ENCODE results near the gene AUNIP. TPM values are rescaled to one million over a fixed set of nuclear protein-coding genes. Genes with fewer than 3 reads are reported as not detected.

Gene AUNIP
- total and polyA plus RNA-seq, 2 experiments from 2014 or later, result 20.9 to 21.9 TPM

DNA sequence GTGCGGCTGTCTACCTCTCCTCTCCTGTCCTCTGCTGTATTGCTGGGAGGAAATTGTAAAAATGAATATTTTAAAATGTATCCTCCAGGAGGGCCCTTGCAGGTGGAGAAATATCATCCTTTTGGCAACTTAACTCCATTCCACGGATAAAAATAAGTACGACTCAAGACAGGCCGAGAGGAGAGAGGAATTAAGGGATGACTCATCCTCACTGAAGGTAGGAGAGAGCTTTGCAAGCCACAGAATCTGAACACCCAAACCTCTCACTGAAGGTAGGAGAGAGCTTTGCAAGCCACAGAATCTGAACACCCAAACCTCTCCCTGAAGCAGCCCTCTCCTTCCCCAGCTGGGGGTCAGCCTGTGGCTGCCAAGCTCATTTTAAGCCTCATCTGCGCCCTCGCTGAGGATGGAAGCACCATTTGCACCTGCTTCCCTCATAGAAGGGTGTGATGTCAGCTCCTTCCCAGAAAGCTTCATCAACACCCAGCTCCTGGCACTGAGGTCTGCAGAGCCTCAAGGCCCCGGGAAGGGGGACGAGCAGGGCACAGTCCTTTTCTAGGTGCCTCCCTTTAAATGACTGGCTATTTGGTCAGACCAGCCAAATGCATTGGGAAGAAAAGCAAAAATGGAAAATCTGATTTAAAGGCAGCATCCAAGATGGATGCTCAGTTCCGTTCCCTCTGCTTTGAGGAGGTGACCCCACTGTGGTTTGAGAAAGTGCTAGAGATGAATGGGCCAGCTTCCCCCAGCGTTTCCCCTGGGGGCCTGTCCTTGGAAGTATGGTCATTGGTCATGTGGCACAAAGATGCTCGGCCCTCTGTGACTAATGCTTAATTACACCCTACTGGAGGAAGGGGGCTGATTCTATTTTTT, 72.1 kb downstream of the AUNIP start (continued):
- TF ChIP-seq, protein P1, sequence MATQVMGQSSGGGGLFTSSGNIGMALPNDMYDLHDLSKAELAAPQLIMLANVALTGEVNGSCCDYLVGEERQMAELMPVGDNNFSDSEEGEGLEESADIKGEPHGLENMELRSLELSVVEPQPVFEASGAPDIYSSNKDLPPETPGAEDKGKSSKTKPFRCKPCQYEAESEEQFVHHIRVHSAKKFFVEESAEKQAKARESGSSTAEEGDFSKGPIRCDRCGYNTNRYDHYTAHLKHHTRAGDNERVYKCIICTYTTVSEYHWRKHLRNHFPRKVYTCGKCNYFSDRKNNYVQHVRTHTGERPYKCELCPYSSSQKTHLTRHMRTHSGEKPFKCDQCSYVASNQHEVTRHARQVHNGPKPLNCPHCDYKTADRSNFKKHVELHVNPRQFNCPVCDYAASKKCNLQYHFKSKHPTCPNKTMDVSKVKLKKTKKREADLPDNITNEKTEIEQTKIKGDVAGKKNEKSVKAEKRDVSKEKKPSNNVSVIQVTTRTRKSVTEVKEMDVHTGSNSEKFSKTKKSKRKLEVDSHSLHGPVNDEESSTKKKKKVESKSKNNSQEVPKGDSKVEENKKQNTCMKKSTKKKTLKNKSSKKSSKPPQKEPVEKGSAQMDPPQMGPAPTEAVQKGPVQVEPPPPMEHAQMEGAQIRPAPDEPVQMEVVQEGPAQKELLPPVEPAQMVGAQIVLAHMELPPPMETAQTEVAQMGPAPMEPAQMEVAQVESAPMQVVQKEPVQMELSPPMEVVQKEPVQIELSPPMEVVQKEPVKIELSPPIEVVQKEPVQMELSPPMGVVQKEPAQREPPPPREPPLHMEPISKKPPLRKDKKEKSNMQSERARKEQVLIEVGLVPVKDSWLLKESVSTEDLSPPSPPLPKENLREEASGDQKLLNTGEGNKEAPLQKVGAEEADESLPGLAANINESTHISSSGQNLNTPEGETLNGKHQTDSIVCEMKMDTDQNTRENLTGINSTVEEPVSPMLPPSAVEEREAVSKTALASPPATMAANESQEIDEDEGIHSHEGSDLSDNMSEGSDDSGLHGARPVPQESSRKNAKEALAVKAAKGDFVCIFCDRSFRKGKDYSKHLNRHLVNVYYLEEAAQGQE (IDR thresholded peaks at IDR 0.05; ENCODE audit: unreplicated experiment), result no peak
- TF ChIP-seq ZNF114 (CRISPR knock-in tag; IDR thresholded peaks at IDR 0.05), result no peak

DNA sequence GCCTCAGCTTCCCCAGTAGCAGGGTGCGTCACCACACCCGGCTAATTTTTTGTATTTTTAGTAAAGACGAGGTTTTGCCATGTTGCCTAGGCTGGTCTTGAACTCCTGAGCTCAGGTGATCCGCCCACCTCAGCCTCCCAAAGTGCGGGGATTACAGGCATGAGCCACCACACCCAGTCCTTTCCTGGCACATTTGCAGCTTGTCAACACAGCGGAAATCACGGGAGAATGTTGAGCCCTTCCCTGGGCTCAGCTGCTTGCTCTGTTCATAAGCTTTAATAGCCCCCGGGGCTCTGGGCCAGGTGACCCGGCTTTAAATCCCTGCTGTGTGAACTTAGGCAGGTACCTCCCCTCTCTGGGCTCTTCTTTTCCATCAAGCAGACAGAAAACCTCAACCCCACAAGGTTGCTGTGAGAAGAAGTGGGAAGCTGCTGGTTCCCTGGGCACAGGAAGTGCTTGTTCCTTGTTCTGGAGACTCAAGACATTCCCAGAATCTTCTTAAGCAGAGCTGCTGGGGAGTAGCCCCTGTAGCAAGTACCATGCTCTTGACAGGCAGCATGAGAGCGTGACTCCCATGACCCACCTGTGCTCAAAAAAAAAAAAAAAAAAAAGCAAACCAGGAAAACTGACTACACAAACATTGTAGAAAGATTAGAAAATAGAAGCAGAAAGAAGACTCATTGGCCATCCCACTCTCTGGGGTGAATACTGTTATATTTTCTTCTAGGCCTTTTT, 73.8 kb downstream of the AUNIP start:
- Mint-ChIP-seq H3K9me3 (no peaks in the 10 kb centered on the region), H3K36me3 (ENCODE audit: low read depth) (no peaks in the 10 kb centered on the region), H3K4me1 (peaks cover 32% of the 10 kb centered on the region), H3K27me3 (ENCODE audit: insufficient read depth, low read depth, poor library complexity) (peaks cover 9% of the 10 kb centered on the region), H3K27ac (no peak overlapping the region), H3K4me3 (no peak overlapping the region)
- Histone ChIP-seq H3F3A (replicated peaks; ENCODE audit: low read depth) (no peaks in the 10 kb centered on the region), H3K79me2 (replicated peaks; ENCODE audit: insufficient read depth) (no peaks in the 10 kb centered on the region), H3K27ac (ENCODE audit: low read depth) (no peak overlapping the region), H4K20me1 (replicated peaks; ENCODE audit: insufficient read depth) (no peaks in the 10 kb centered on the region), H3K36me3 (ENCODE audit: insufficient read depth) (no peaks in the 10 kb centered on the region), H3K4me1 (ENCODE audit: insufficient read depth) (peaks cover 11% of the 10 kb centered on the region), H3K9me2 (ENCODE audit: insufficient read depth) (no peaks in the 10 kb centered on the region), H3K4me2 (no peak overlapping the region), H2AFZ (no peak overlapping the region), H3K27me3 (ENCODE audit: insufficient read depth) (no peaks in the 10 kb centered on the region), H3K4me3 (no peak overlapping the region)
- DNase-seq (ENCODE audit: low spot score) (no peak), ATAC-seq (no peak)
- no peak for TF ChIP-seq NANOG (IDR thresholded peaks at IDR 0.05; ENCODE audit: borderline replicate concordance)

DNA sequence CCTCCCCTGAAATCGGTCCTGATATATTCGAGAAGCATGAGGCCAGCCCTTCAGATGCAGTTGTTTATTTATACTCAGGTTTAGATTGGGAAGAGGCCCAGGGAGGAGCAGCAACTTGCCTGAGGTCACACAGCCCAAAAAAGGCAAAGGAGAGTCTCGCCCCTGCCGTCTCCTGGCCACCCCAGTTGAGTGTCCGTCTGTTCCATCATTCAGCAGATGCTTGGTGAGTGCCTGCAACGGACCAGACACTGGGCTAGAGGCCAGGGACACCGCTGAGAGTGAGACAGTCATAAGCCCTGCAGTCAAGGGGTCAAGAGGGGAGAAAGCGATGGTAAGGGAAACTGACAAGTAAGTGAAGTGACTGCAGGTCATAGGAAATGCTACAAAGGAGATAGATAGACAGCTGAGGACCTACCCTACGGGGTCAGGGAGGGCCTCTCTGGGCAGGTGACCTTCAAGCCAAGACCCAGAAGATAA, 74.6 kb downstream of the AUNIP start:
- DNase-seq (ENCODE audit: low spot score) (no peak), ATAC-seq (no peak)
- Mint-ChIP-seq H3K4me1 (peaks cover 41% of the 10 kb centered on the region), H3K27ac (no peak overlapping the region), H3K36me3 (ENCODE audit: low read depth) (no peaks in the 10 kb centered on the region), H3K9me3 (no peaks in the 10 kb centered on the region), H3K4me3 (no peak overlapping the region), H3K27me3 (ENCODE audit: insufficient read depth, low read depth, poor library complexity) (peaks cover 9% of the 10 kb centered on the region)
- H3K36me3 ChIP-seq (ENCODE audit: insufficient read depth), result no peaks in the 10 kb centered on the region
- peaks cover 4% of the 10 kb centered on the region for H3F3A ChIP-seq (replicated peaks; ENCODE audit: low read depth)
- H3K4me3 ChIP-seq, result no peak overlapping the region
- peaks cover 17% of the 10 kb centered on the region for H3K4me1 ChIP-seq (ENCODE audit: insufficient read depth)
- H2AFZ ChIP-seq, result no peak overlapping the region
- no peaks in the 10 kb centered on the region for H4K20me1 ChIP-seq (replicated peaks; ENCODE audit: insufficient read depth)
- no peaks in the 10 kb centered on the region for H3K79me2 ChIP-seq (replicated peaks; ENCODE audit: insufficient read depth)
- no peaks in the 10 kb centered on the region for H3K9me2 ChIP-seq (ENCODE audit: insufficient read depth)
- no peaks in the 10 kb centered on the region for H3K27me3 ChIP-seq (ENCODE audit: insufficient read depth)
- no peak overlapping the region for H3K27ac ChIP-seq (ENCODE audit: low read depth)
- H3K4me2 ChIP-seq, result no peak overlapping the region
- TF ChIP-seq STAT1 (IDR thresholded peaks at IDR 0.05; ENCODE audit: unreplicated experiment) (no peak), CREB1 (CRISPR knock-in tag; IDR thresholded peaks at IDR 0.05; ENCODE audit: low read depth) (no peak), NANOG (IDR thresholded peaks at IDR 0.05; ENCODE audit: borderline replicate concordance) (no peak), EZH2phosphoT487 (IDR thresholded peaks at IDR 0.05; ENCODE audit: unreplicated experiment) (no peak), ZNF331 (CRISPR knock-in tag; IDR thresholded peaks at IDR 0.05; ENCODE audit: low read depth) (no peak), ZNF114 (CRISPR knock-in tag; IDR thresholded peaks at IDR 0.05) (no peak), EZH2 (IDR thresholded peaks at IDR 0.05; ENCODE audit: low read depth, unreplicated experiment) (no peak), JUNB (IDR thresholded peaks at IDR 0.05; ENCODE audit: unreplicated experiment) (no peak)
- TF ChIP-seq, protein P2, sequence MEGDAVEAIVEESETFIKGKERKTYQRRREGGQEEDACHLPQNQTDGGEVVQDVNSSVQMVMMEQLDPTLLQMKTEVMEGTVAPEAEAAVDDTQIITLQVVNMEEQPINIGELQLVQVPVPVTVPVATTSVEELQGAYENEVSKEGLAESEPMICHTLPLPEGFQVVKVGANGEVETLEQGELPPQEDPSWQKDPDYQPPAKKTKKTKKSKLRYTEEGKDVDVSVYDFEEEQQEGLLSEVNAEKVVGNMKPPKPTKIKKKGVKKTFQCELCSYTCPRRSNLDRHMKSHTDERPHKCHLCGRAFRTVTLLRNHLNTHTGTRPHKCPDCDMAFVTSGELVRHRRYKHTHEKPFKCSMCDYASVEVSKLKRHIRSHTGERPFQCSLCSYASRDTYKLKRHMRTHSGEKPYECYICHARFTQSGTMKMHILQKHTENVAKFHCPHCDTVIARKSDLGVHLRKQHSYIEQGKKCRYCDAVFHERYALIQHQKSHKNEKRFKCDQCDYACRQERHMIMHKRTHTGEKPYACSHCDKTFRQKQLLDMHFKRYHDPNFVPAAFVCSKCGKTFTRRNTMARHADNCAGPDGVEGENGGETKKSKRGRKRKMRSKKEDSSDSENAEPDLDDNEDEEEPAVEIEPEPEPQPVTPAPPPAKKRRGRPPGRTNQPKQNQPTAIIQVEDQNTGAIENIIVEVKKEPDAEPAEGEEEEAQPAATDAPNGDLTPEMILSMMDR (conservative IDR thresholded peaks at IDR 0.05; ENCODE audit: low read depth in 2 of 2), result no peak
- TF ChIP-seq, protein P1 (IDR thresholded peaks at IDR 0.05; ENCODE audit: unreplicated experiment), result no peak

All from GM23338 (cell line).